ENCODE measurements around the gene CREBL2. TPM values are rescaled to one million over a fixed set of nuclear protein-coding genes. Genes with fewer than 3 reads are reported as not detected.
"Not testable (repeated sequence)": the region's sequence is repeated elsewhere in the genome, so short reads cannot be mapped to it uniquely, and the experiment has no call there.

CREBL2 gene
- total RNA-seq, 4 donors from 2014 or later = 31.0 to 45.6 (median 41.2) TPM

GRCh38 chr12:12564911-12565310 is 46.8 kb upstream of the CREBL2 start:
- TF ChIP-seq, protein P1, sequence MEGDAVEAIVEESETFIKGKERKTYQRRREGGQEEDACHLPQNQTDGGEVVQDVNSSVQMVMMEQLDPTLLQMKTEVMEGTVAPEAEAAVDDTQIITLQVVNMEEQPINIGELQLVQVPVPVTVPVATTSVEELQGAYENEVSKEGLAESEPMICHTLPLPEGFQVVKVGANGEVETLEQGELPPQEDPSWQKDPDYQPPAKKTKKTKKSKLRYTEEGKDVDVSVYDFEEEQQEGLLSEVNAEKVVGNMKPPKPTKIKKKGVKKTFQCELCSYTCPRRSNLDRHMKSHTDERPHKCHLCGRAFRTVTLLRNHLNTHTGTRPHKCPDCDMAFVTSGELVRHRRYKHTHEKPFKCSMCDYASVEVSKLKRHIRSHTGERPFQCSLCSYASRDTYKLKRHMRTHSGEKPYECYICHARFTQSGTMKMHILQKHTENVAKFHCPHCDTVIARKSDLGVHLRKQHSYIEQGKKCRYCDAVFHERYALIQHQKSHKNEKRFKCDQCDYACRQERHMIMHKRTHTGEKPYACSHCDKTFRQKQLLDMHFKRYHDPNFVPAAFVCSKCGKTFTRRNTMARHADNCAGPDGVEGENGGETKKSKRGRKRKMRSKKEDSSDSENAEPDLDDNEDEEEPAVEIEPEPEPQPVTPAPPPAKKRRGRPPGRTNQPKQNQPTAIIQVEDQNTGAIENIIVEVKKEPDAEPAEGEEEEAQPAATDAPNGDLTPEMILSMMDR (IDR thresholded peaks at IDR 0.05) = no peak
- TF ChIP-seq POLR2A (IDR thresholded peaks at IDR 0.05) (no peak), EP300 (IDR thresholded peaks at IDR 0.05) (no peak), POLR2AphosphoS5 (IDR thresholded peaks at IDR 0.05) (no peak)
- Histone ChIP-seq H3K4me1 (peaks cover 33% of the 10 kb centered on the region), H3K27ac (no peak overlapping the region), H3K36me3 (no peaks in the 10 kb centered on the region), H3K9me3 (no peaks in the 10 kb centered on the region), H3K4me3 (no peak overlapping the region), H3K27me3 (no peaks in the 10 kb centered on the region)
- DNase-seq (ENCODE audit: low spot score in 2 of 2) = no peak
- WGBS = 54% methylated on average over 1 of the region's 1 CpG

- H3K27me3 ChIP-seq; DNase-seq (ENCODE audit: low spot score in 2 of 2); H3K9me3 ChIP-seq; H3K36me3 ChIP-seq; H3K27ac ChIP-seq; H3K4me3 ChIP-seq: not testable (repeated sequence)
- peaks cover 22% of the 10 kb centered on the region for H3K4me1 ChIP-seq
- WGBS = 91% methylated on average over 15 of the region's 32 CpGs
Measured at GRCh38 chr12:12565971-12566370, 45.7 kb upstream of the CREBL2 start.

- Histone ChIP-seq H3K4me1 (peaks cover 8% of the 10 kb centered on the region), H3K27ac (no peak overlapping the region), H3K27me3 (no peaks in the 10 kb centered on the region), H3K36me3 (no peaks in the 10 kb centered on the region), H3K4me3 (no peak overlapping the region), H3K9me3 (no peaks in the 10 kb centered on the region)
- TF ChIP-seq POLR2A (IDR thresholded peaks at IDR 0.05) = no peak
- TF ChIP-seq, protein P1 (IDR thresholded peaks at IDR 0.05) = no peak
- no peak for TF ChIP-seq POLR2AphosphoS5 (IDR thresholded peaks at IDR 0.05)
- TF ChIP-seq EP300 (IDR thresholded peaks at IDR 0.05) = no peak
- DNase-seq (ENCODE audit: low spot score in 2 of 2) = no peak
- 92% methylated on average over 3 of the region's 3 CpGs for WGBS
Measured at GRCh38 chr12:12572659-12573058, 39.0 kb upstream of the CREBL2 start.

- Histone ChIP-seq H3K27ac (no peak overlapping the region), H3K4me3 (no peak overlapping the region), H3K36me3 (no peaks in the 10 kb centered on the region), H3K4me1 (no peaks in the 10 kb centered on the region), H3K27me3 (no peaks in the 10 kb centered on the region), H3K9me3 (no peaks in the 10 kb centered on the region)
- DNase-seq (ENCODE audit: low spot score in 2 of 2) = no peak
- TF ChIP-seq, protein P1 (IDR thresholded peaks at IDR 0.05) = no peak
- TF ChIP-seq POLR2A (IDR thresholded peaks at IDR 0.05) (no peak), POLR2AphosphoS5 (IDR thresholded peaks at IDR 0.05) (no peak), EP300 (IDR thresholded peaks at IDR 0.05) (no peak)
- WGBS = 84% methylated on average over 3 of the region's 3 CpGs
Measured at GRCh38 chr12:12577786-12578185, 33.9 kb upstream of the CREBL2 start.

GRCh38 chr12:12580716-12581115 is 31.0 kb upstream of the CREBL2 start:
- not testable (repeated sequence) for H3K9me3 ChIP-seq; DNase-seq (ENCODE audit: low spot score in 2 of 2); H3K27me3 ChIP-seq; H3K4me3 ChIP-seq; H3K36me3 ChIP-seq; H3K27ac ChIP-seq
- H3K4me1 ChIP-seq = peaks cover 10% of the 10 kb centered on the region
- WGBS = 92% methylated on average over 1 of the region's 1 CpG

DNA sequence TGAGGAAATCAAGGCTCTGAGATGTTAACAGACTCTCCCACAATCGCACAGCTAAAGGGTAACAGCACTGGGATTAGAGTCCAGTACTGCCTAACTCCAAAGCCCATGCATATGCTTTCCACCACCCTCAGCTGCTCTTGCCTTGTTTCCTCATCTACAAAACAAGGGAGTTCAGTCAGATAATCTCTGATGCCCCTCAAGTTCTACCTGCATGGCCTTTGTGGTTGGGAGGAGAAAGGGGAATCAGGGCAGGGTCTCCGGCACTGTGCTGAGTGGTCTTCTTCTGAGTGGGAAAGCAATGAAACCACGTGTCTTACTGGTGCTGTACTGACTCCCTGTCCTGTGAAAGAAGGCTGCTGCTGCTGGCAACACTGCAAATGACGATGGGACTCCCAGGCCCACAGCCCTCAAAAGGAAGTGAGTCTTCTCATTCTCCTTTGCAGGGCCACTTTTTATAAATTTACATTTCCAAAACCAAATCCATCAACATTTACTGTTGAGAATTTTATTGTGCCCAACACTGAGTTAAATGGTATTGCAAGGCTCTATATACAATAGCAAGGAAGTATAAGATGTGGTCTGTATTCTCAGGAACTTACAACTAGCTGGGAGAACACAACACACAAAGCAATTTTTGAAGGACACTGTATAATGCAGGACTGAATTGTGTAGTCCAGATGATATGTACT is 29.3 kb upstream of the CREBL2 start:
- Histone ChIP-seq H3K36me3 (no peaks in the 10 kb centered on the region), H3K4me3 (no peak overlapping the region), H3K4me1 (peaks cover 20% of the 10 kb centered on the region), H3K27me3 (no peaks in the 10 kb centered on the region), H3K9me3 (no peaks in the 10 kb centered on the region), H3K27ac (no peak overlapping the region)
- no peak for TF ChIP-seq POLR2A (IDR thresholded peaks at IDR 0.05)
- TF ChIP-seq EP300 (IDR thresholded peaks at IDR 0.05) = no peak
- no peak for TF ChIP-seq POLR2AphosphoS5 (IDR thresholded peaks at IDR 0.05)
- TF ChIP-seq, protein P1 (IDR thresholded peaks at IDR 0.05) = no peak
- WGBS = 81% methylated on average over 4 of the region's 4 CpGs
- DNase-seq (ENCODE audit: low spot score in 2 of 2) = no peak
